Neural crest cell (in vitro differentiated cells): ENCODE data around the gene TMEM135. TPM values are rescaled to one million over a fixed set of nuclear protein-coding genes. Genes with fewer than 3 reads are reported as not detected.

ENCODE experiments used
- DNase-seq: peaks from one replicate; pipeline ENCODE4 v3.0.0; 2021; ENCODE audit warnings: low read depth, mixed read lengths, low spot score
- H3K27ac Mint-ChIP-seq: one replicate; pipeline ENCODE4 v1.8.0; 2021; ENCODE audit warnings: mild to moderate bottlenecking, mixed read lengths; ENCODE audit not compliant: unreplicated experiment
- H3K27me3 Mint-ChIP-seq: 2 replicates; pipeline ENCODE4 v1.8.0; 2021; ENCODE audit warnings: low read depth, mild to moderate bottlenecking, mixed read lengths
- H3K36me3 Mint-ChIP-seq: 2 replicates; pipeline ENCODE4 v1.8.0; 2021; ENCODE audit warnings: low read depth, mild to moderate bottlenecking, mixed read lengths
- H3K4me1 Mint-ChIP-seq: 2 replicates; pipeline ENCODE4 v1.8.0; 2021; ENCODE audit warnings: mixed read lengths
- H3K4me3 Mint-ChIP-seq: one replicate; pipeline ENCODE4 v1.8.0; 2021; ENCODE audit warnings: mild to moderate bottlenecking, mixed read lengths
- H3K9me3 Mint-ChIP-seq: 2 replicates; pipeline ENCODE4 v1.8.0; 2021; ENCODE audit warnings: mixed read lengths
- total RNA-seq: library from RNA; stranded (reverse); gene quantifications from 2 replicates; pipeline ENCODE4 v1.2.1, GENCODE V29; 2021
- TF ChIP-seq, protein P1 (sequence below): fragments of 200-600 bp; sonication (generic); conservative IDR thresholded peaks from 2 replicates; pipeline ENCODE4 v1.5.0; 2021; ENCODE audit warnings: antibody characterized with exemption, mild to moderate bottlenecking

TMEM135 gene
- total RNA-seq, 1 donor from 2014 or later = 39.5 TPM

DNA sequence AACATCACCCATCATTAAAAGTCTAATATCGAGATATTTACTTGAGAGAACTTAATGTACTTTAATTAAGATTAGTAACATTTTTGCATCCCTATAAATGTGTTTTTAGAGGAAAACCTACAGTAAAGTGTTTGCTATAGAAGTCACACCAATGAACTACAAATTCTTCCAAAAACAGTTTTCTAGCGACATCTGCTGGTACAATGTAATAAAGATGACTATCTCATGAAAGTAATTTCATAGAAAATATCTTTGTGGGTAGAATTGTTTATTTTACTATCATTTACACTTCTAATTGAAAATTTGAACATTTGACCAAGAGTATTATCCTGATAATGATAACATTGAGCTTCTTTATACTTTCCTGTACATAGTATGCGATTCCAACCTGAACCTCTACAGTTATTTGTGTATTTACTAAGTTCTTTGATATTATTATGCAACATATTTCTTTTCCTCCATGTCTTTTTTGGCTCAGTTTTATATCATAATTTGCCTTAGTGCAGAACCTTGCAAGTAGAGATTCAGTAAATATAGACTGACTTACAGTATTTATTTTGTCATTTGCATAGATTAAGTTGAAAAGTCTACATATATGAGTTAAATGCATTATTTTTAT lies 252.7 kb downstream of the TMEM135 start:
- H3K27me3 Mint-ChIP-seq = no peaks in the 10 kb centered on the region
- no peak overlapping the region for H3K4me3 Mint-ChIP-seq
- TF ChIP-seq, protein P1, sequence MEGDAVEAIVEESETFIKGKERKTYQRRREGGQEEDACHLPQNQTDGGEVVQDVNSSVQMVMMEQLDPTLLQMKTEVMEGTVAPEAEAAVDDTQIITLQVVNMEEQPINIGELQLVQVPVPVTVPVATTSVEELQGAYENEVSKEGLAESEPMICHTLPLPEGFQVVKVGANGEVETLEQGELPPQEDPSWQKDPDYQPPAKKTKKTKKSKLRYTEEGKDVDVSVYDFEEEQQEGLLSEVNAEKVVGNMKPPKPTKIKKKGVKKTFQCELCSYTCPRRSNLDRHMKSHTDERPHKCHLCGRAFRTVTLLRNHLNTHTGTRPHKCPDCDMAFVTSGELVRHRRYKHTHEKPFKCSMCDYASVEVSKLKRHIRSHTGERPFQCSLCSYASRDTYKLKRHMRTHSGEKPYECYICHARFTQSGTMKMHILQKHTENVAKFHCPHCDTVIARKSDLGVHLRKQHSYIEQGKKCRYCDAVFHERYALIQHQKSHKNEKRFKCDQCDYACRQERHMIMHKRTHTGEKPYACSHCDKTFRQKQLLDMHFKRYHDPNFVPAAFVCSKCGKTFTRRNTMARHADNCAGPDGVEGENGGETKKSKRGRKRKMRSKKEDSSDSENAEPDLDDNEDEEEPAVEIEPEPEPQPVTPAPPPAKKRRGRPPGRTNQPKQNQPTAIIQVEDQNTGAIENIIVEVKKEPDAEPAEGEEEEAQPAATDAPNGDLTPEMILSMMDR = peak; percentile 86
- peaks cover 7% of the 10 kb centered on the region for H3K36me3 Mint-ChIP-seq
- no peak for DNase-seq
- peaks cover 20% of the 10 kb centered on the region for H3K4me1 Mint-ChIP-seq
- H3K27ac Mint-ChIP-seq = no peak overlapping the region
- no peaks in the 10 kb centered on the region for H3K9me3 Mint-ChIP-seq

DNA sequence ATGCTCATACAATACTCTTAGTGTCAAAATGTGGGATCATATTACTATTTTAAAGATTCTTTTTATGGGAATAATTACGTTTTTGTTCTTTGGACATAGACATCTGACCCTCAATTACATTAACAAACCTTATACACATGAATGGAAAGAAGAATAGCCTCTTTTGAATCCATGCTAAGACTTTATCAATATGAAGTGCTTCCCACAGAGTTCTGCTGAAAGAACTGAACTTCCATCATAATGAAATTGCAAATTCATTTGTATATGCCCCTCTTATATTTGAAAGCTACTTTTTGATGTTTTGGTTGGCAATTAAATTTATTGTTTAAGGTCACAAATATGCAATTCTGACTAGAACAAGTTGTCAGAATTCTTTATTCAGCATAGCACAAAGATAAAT lies 254.9 kb downstream of the TMEM135 start:
- no peaks in the 10 kb centered on the region for H3K9me3 Mint-ChIP-seq
- H3K4me1 Mint-ChIP-seq = peaks cover 27% of the 10 kb centered on the region
- H3K36me3 Mint-ChIP-seq = no peaks in the 10 kb centered on the region
- no peak for DNase-seq
- no peak overlapping the region for H3K27ac Mint-ChIP-seq
- TF ChIP-seq, protein P1 = no peak
- H3K4me3 Mint-ChIP-seq = no peak overlapping the region
- H3K27me3 Mint-ChIP-seq = no peaks in the 10 kb centered on the region

DNA sequence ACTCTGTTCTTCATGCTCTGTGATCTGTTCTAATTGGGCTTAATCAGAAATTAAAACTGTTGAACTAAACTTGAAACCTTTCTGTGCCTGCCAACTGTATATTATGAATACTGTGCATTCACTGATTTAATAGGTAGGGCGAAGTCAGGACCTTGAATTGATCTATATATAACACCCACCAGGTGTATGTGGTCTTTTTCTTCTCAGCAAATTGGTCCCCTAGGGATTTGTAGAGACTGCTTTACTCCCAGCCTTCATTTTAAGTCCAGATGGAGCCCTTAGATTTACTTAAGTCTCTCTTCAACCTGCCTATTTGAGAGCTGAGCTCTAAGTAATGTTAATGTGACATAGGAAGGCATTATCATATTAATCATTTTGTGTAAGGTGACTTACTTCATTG lies 257.5 kb downstream of the TMEM135 start:
- Mint-ChIP-seq H3K4me1 (peaks cover 32% of the 10 kb centered on the region), H3K4me3 (no peak overlapping the region), H3K27ac (no peak overlapping the region), H3K9me3 (no peaks in the 10 kb centered on the region), H3K27me3 (no peaks in the 10 kb centered on the region), H3K36me3 (no peaks in the 10 kb centered on the region)
- no peak for DNase-seq
- TF ChIP-seq, protein P1 = no peak

DNA sequence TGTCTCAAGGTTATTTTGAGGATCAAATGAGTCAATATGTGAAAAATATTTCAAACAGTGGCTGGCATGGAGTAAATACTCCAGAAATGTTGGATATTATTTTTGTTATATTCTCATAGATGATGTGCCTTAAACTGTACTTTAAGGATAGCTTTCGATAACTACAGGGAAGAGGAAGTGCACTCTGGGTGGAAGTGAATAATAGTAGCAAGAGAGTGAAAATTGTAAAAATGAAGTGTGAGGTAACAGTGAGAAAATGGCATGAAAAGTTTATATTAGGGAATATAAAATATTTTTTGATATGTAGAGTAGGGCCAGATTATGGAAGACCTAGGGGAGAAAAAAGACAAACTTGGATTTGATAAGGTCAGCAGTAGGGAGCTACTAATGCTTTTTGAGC lies 258.9 kb downstream of the TMEM135 start:
- TF ChIP-seq, protein P1 = no peak
- H3K4me1 Mint-ChIP-seq = peaks cover 36% of the 10 kb centered on the region

DNA sequence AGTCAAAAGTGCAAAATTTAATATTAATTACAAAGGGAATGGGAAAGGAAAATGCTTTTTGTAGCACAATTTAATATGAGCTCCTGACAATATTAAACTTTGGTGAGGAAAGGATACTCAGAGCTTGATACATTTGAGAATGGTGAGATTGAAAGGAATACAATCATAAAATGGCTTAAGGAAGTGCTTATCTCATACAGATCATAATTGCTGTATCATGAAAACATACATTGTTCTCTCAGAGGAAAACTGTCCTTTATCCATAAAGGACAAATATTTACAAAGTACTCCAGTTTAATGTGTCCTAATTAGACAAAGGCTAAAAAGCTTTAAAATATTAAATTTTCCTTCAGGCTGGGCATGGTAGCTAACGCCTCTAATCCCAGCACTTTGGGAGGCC lies 260.4 kb downstream of the TMEM135 start:
- DNase-seq = no peak
- TF ChIP-seq, protein P1 = no peak
- Mint-ChIP-seq H3K27me3 (no peaks in the 10 kb centered on the region), H3K4me3 (no peak overlapping the region), H3K9me3 (no peaks in the 10 kb centered on the region), H3K4me1 (peaks cover 31% of the 10 kb centered on the region), H3K27ac (no peak overlapping the region), H3K36me3 (peaks cover under 1% of the 10 kb centered on the region)

More for the DNA sequence above, 258.9 kb downstream of the TMEM135 start:
- Mint-ChIP-seq H3K9me3 (no peaks in the 10 kb centered on the region), H3K4me3 (no peak overlapping the region), H3K36me3 (no peaks in the 10 kb centered on the region), H3K27me3 (no peaks in the 10 kb centered on the region), H3K27ac (no peak overlapping the region)
- DNase-seq = no peak
